ENCODE measurements around the gene CDH4. TPM values are rescaled to one million over a fixed set of nuclear protein-coding genes. Genes with fewer than 3 reads are reported as not detected.

CDH4 gene
- total and polyA plus RNA-seq, 7 donors: under 0.01 to 0.06 TPM; not detected in 5

- 64 to 83% methylated on average over 9 of the region's 9 CpGs for WGBS, 2 donors
- DNase-seq: no peak
Measured at GRCh38 chr20:61360296-61360695, 108.2 kb downstream of the CDH4 start.

DNA sequence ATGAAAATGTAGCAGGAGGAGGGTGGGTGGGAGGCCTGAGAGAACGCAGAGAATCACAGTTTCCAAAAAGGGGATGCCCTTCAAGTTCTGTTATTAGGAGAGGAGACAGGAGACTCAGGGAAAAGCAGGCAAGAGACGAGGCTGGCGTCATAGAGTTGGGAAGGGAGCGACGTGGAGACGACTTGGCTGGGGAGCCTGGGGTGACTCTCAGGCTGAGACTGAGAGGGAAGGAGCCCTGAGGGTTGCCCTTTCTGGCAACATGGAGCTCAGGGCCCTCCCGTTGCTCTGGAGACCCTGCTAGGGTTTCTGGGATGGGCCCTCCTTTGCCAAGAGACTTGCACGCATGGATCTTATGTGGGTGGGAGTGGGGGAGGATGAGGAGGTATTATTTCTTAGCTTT lies 108.9 kb downstream of the CDH4 start:
- 68 to 80% methylated on average over 8 of the region's 8 CpGs for WGBS, 2 donors
- H3K27me3 ChIP-seq: peaks cover 0 to 44% (median 0%) of the 10 kb centered on the region in 3 donors
- intact Hi-C loops (cut with DNase I): no loop called here
- TF ChIP-seq, protein P1, sequence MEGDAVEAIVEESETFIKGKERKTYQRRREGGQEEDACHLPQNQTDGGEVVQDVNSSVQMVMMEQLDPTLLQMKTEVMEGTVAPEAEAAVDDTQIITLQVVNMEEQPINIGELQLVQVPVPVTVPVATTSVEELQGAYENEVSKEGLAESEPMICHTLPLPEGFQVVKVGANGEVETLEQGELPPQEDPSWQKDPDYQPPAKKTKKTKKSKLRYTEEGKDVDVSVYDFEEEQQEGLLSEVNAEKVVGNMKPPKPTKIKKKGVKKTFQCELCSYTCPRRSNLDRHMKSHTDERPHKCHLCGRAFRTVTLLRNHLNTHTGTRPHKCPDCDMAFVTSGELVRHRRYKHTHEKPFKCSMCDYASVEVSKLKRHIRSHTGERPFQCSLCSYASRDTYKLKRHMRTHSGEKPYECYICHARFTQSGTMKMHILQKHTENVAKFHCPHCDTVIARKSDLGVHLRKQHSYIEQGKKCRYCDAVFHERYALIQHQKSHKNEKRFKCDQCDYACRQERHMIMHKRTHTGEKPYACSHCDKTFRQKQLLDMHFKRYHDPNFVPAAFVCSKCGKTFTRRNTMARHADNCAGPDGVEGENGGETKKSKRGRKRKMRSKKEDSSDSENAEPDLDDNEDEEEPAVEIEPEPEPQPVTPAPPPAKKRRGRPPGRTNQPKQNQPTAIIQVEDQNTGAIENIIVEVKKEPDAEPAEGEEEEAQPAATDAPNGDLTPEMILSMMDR (IDR thresholded peaks at IDR 0.05): no peak
- TF ChIP-seq POLR2AphosphoS5 (IDR thresholded peaks at IDR 0.05): no peak
- no peak for TF ChIP-seq POLR2A (IDR thresholded peaks at IDR 0.05)
- TF ChIP-seq EP300 (IDR thresholded peaks at IDR 0.05): no peak
- DNase-seq: no peak
- H3K36me3 ChIP-seq: no peaks in the 10 kb centered on the region
- H3K4me3 ChIP-seq: no peak overlapping the region
- no peak overlapping the region for H3K27ac ChIP-seq
- H3K4me1 ChIP-seq: peaks cover 0 to 6% (median 0%) of the 10 kb centered on the region in 4 donors
- no peaks in the 10 kb centered on the region for H3K9me3 ChIP-seq

More at GRCh38 chr20:61360296-61360695, 108.2 kb downstream of the CDH4 start:
- peaks cover 0 to 44% (median 0%) of the 10 kb centered on the region in 3 donors for H3K27me3 ChIP-seq
- intact Hi-C loops (cut with DNase I): no loop called here
- no peak overlapping the region for H3K4me3 ChIP-seq
- H3K36me3 ChIP-seq: no peaks in the 10 kb centered on the region
- no peaks in the 10 kb centered on the region for H3K9me3 ChIP-seq
- H3K4me1 ChIP-seq: peaks cover 0 to 13% (median 2%) of the 10 kb centered on the region in 4 donors
- TF ChIP-seq POLR2AphosphoS5 (IDR thresholded peaks at IDR 0.05): no peak
- TF ChIP-seq, protein P1 (IDR thresholded peaks at IDR 0.05): no peak
- TF ChIP-seq POLR2A (IDR thresholded peaks at IDR 0.05): no peak
- TF ChIP-seq EP300 (IDR thresholded peaks at IDR 0.05): no peak
- H3K27ac ChIP-seq: no peak overlapping the region

DNA sequence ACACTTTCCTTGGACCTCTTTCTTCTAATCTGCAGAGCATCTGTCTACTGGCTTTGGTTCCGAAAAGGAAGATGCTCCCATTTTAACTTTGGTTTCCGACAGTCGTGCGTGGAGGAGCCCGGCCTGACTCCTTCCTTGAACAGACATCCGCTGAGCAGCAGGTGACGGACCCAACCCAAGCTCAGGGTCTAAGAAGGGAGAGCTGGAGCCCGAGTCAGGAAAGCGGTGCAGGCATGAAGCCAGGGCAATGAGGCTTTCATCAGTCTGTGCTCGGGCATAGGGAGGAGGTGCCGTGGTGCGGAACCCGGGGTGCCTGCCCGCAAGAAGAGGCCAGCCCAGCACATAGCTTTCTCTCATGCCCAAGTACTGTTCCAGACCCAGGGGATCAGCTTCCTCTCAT lies 109.4 kb downstream of the CDH4 start:
- H3K9me3 ChIP-seq: no peaks in the 10 kb centered on the region
- peaks cover 0 to 44% (median 0%) of the 10 kb centered on the region in 3 donors for H3K27me3 ChIP-seq
- DNase-seq: no peak
- H3K36me3 ChIP-seq: no peaks in the 10 kb centered on the region
- 94 to 95% methylated on average over 14 of the region's 14 CpGs for WGBS, 2 donors
- no peak overlapping the region for H3K27ac ChIP-seq
- H3K4me1 ChIP-seq: peaks cover 0 to under 1% (median 0%) of the 10 kb centered on the region in 4 donors
- intact Hi-C loops (cut with DNase I): no loop called here
- H3K4me3 ChIP-seq: no peak overlapping the region
- TF ChIP-seq, protein P1 (IDR thresholded peaks at IDR 0.05): no peak
- TF ChIP-seq POLR2A (IDR thresholded peaks at IDR 0.05): no peak
- TF ChIP-seq POLR2AphosphoS5 (IDR thresholded peaks at IDR 0.05): no peak
- TF ChIP-seq EP300 (IDR thresholded peaks at IDR 0.05): no peak

- no peaks in the 10 kb centered on the region for H3K4me1 ChIP-seq
- 82 to 90% methylated on average over 5 of the region's 5 CpGs for WGBS, 2 donors
- peaks cover 0 to 37% (median 0%) of the 10 kb centered on the region in 3 donors for H3K27me3 ChIP-seq
- H3K4me3 ChIP-seq: no peak overlapping the region
- intact Hi-C loops (cut with DNase I): no loop called here
- no peaks in the 10 kb centered on the region for H3K36me3 ChIP-seq
- DNase-seq: no peak
- H3K9me3 ChIP-seq: no peaks in the 10 kb centered on the region
- no peak overlapping the region for H3K27ac ChIP-seq
- TF ChIP-seq, protein P1 (IDR thresholded peaks at IDR 0.05): no peak
- no peak for TF ChIP-seq POLR2A (IDR thresholded peaks at IDR 0.05)
- no peak for TF ChIP-seq POLR2AphosphoS5 (IDR thresholded peaks at IDR 0.05)
- TF ChIP-seq EP300 (IDR thresholded peaks at IDR 0.05): no peak
Measured at GRCh38 chr20:61364147-61364546, 112.1 kb downstream of the CDH4 start.

GRCh38 chr20:61366914-61367313 lies 114.9 kb downstream of the CDH4 start:
- Histone ChIP-seq H3K27me3 (peaks cover 0 to 33% (median 0%) of the 10 kb centered on the region in 3 donors), H3K9me3 (no peaks in the 10 kb centered on the region), H3K4me3 (no peak overlapping the region), H3K4me1 (no peaks in the 10 kb centered on the region), H3K27ac (no peak overlapping the region), H3K36me3 (no peaks in the 10 kb centered on the region)
- intact Hi-C loops (cut with DNase I): no loop called here
- no peak for TF ChIP-seq EP300 (IDR thresholded peaks at IDR 0.05)
- no peak for TF ChIP-seq POLR2AphosphoS5 (IDR thresholded peaks at IDR 0.05)
- TF ChIP-seq, protein P1 (IDR thresholded peaks at IDR 0.05): no peak
- TF ChIP-seq POLR2A (IDR thresholded peaks at IDR 0.05): no peak
- 71 to 77% methylated on average over 11 of the region's 11 CpGs for WGBS, 2 donors
- DNase-seq: no peak

Data from sigmoid colon (tissue), 7 donors.